Activated CD4-positive, alpha-beta T cell treated with anti-CD3 and anti-CD28 coated beads, Interleukin-2, amount 10 ng/mL, durations not matched to agents 24 days and 14 days (primary cell): ENCODE measurements around the gene OR6C76. TPM values are rescaled to one million over a fixed set of nuclear protein-coding genes. Genes with fewer than 3 reads are reported as not detected.
"Not testable (repeated sequence)": the region's sequence is repeated elsewhere in the genome, so short reads cannot be mapped to it uniquely, and the experiment has no call there.

Source experiments
- DNase-seq: peaks from one replicate; pipeline ENCODE4 v3.0.0; 2022
- H3K27ac Mint-ChIP-seq: one replicate; pipeline ENCODE4 v1.8.0; 2022; ENCODE audit warnings: mild to moderate bottlenecking, mixed read lengths
- H3K27me3 Mint-ChIP-seq: one replicate; pipeline ENCODE4 v1.8.0; 2022; ENCODE audit warnings: mixed read lengths
- H3K36me3 Mint-ChIP-seq: one replicate; pipeline ENCODE4 v1.8.0; 2022; ENCODE audit warnings: low read depth, mild to moderate bottlenecking, mixed read lengths
- H3K4me1 Mint-ChIP-seq: one replicate; pipeline ENCODE4 v1.8.0; 2021; ENCODE audit warnings: mixed read lengths
- H3K4me3 Mint-ChIP-seq: one replicate; pipeline ENCODE4 v1.8.0; 2022; ENCODE audit warnings: mild to moderate bottlenecking, moderate library complexity, mixed read lengths
- H3K9me3 Mint-ChIP-seq: one replicate; pipeline ENCODE4 v1.8.0; 2021; ENCODE audit warnings: mixed read lengths
- intact Hi-C: fragments of 100-400 bp; cut with micrococcal nuclease; formaldehyde crosslinking; loops from one replicate; pipeline ENCODE4 v1.15.1; 2023
- total RNA-seq: library from RNA; stranded (reverse); gene quantifications from 2 replicates; pipeline ENCODE4 v1.2.3, GENCODE V29; 2022

Gene OR6C76
- not detected in 2 replicates for total RNA-seq

DNA sequence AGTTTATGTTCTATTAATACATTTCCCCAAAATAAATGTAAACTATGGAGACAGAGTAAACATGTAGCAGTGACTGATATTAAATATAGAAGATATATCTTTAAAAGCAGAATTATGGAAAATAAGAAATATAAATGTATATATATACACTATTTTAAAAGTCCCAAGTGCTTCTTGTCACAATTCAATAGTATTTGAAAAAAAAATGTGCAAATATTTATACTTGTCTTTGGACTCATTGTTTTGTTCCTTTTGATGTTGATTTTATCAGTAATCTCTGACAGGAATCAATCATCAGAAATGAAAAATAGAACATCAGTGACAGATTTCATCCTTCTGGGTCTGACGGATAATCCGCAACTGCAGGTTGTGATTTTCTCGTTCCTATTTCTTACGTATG lies at the start of gene OR6C76:
Gene OR6C76 (plus strand): TSS at position 301 of the 400 bp plus-strand sequence. CDS start 0 bp downstream, at position 301.
- Mint-ChIP-seq H3K4me3 (no peak within 1 kb of the TSS), H3K27ac (no peak within 1 kb of the TSS), H3K9me3 (no peaks in the 10 kb centered on the region), H3K36me3 (no peaks in the 10 kb centered on the region), H3K27me3 (peaks cover 6% of the 10 kb centered on the region), H3K4me1 (no peaks in the 10 kb centered on the region)
- intact Hi-C loops = no loop called here
- no peak for DNase-seq

DNA sequence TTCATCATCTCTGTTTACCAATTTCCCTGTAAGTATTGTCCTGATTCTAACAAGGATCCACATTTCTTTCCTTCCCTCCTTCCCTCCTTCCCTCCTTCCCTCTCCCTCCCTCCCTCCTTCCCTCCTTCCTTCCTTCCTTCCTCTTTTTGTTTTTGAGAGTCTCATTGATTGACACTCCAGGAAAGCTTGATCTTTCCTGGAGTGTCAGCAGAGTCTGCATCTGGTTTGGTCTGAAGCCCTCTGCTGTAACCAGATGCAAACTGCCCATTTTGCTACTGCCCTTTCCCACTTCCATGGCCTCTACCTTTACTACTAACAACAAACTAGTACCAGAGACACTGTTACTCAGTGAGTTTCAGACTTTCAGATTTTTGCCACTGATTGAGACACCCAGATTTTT lies 40.2 kb upstream of the OR6C76 start:
- no peaks in the 10 kb centered on the region for H3K9me3 Mint-ChIP-seq
- H3K36me3 Mint-ChIP-seq = no peaks in the 10 kb centered on the region
- no peak for DNase-seq
- no peak overlapping the region for H3K27ac Mint-ChIP-seq
- H3K4me3 Mint-ChIP-seq = no peak overlapping the region
- H3K27me3 Mint-ChIP-seq = peaks cover 3% of the 10 kb centered on the region
- H3K4me1 Mint-ChIP-seq = no peaks in the 10 kb centered on the region
- intact Hi-C loops = no loop called here

DNA sequence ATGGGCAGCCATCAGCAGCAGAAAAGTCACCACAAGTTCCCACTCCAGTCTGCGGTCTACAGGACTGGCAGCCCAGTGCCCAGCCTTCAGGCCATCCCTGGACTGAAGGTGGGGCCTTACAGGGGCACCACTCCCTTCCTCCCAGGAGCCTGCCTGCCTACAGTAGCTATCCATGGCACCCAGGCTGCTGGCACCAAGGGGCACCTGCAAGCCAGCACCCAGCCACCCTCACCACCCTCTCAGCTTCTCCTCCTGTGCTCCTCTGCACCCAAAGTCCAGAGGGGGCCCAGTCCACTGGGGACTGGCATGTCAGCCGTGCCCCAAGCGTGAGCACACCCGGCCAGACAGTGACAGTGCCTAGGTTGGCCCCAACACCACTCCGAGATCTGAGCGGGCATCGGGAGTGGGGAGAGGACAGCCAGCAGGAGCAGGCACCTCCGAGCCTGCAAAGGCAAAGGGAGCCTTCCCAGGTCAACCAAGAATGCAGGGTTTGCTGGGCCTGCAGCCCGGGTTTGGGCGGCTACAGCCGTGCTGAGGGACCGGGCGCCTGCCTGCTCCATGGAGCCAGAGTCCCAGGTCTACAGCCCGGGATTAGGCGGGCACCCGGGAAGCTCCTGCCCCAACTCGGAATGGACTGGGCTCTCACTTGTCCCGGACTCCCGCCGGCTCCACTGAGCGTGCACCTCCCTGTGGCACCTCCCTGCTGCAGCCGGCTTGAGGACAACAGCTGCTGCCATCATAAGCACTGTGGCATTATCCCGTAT lies 33.8 kb upstream of the OR6C76 start:
- intact Hi-C loops = no loop called here
- Mint-ChIP-seq H3K27ac (no peak overlapping the region), H3K4me1 (no peaks in the 10 kb centered on the region), H3K27me3 (peaks cover 4% of the 10 kb centered on the region), H3K36me3 (no peaks in the 10 kb centered on the region), H3K9me3 (no peaks in the 10 kb centered on the region), H3K4me3 (no peak overlapping the region)
- DNase-seq = no peak

DNA sequence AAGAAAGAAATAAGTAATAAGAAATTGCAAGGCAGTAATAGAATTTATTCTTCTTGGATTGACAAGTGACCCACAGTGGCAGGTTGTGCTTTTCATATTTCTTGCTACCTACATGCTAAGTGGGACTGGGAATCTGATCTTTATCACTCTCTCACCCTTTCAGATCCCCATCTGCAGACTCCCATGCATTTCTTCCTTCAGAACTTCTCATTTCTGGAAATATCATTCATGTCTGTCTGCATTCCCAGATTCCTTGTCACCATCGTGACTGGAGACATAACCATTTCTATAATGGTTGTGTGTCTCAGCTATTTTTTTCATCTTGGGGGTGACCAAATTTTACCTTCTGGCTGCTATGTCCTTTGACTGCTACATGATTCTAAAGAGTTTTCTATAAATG lies 29.7 kb upstream of the OR6C76 start:
- H3K9me3 Mint-ChIP-seq = no peaks in the 10 kb centered on the region
- no peak for DNase-seq
- peaks cover 8% of the 10 kb centered on the region for H3K27me3 Mint-ChIP-seq
- intact Hi-C loops = no loop called here
- no peak overlapping the region for H3K27ac Mint-ChIP-seq
- no peaks in the 10 kb centered on the region for H3K36me3 Mint-ChIP-seq
- no peaks in the 10 kb centered on the region for H3K4me1 Mint-ChIP-seq
- no peak overlapping the region for H3K4me3 Mint-ChIP-seq

DNA sequence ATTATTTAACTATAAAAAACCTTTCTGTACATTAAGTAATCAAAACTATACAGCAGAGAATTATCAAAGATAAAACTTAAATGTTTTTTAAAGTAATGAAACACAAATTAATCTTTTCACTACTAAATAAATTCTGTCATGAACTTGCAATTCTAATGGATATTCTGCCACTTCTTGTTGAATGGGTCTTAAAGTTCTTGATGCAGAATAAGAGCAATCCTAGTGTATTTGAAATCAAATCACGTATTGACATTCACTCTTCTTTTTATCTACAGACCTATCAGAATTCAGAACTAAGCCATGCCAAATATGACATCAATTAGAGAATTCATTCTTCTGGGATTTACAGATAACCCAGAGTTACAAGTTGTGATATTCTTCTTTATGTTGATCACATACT lies 25.8 kb upstream of the OR6C76 start, which contains the start of gene OR6C65:
Gene OR6C65 (plus strand): TSS at position 301 of the 400 bp plus-strand sequence. CDS start 0 bp downstream, at position 301.
- intact Hi-C loops = no loop called here
- H3K9me3 Mint-ChIP-seq = no peaks in the 10 kb centered on the region
- DNase-seq = no peak
- H3K4me3 Mint-ChIP-seq = no peak within 1 kb of the TSS
- no peaks in the 10 kb centered on the region for H3K4me1 Mint-ChIP-seq
- H3K27me3 Mint-ChIP-seq = peaks cover 13% of the 10 kb centered on the region
- no peak within 1 kb of the TSS for H3K27ac Mint-ChIP-seq
- H3K36me3 Mint-ChIP-seq = no peaks in the 10 kb centered on the region

DNA sequence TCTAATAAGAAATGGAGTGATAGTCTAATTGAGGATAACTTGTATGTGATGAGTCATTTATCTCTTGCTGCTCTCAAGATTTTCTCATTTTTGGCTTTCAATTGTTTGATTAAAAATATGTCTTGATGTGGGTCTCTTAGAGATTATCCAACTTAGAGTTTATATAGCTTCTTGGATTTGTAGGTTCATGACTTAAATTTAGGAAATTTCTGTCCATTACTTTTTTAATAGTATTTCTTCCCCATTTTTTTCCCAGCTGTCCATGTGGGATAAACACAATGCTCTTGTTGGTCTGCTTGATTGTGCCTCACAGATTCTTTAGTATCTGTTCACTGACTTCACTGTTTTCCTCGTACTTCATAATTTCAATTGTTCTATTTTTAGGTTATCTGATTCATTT lies 18.2 kb upstream of the OR6C76 start:
- Mint-ChIP-seq H3K36me3 (no peaks in the 10 kb centered on the region), H3K9me3 (no peaks in the 10 kb centered on the region), H3K4me3 (no peak overlapping the region), H3K4me1 (no peaks in the 10 kb centered on the region), H3K27ac (no peak overlapping the region), H3K27me3 (peaks cover 16% of the 10 kb centered on the region)
- intact Hi-C loops = no loop called here
- DNase-seq = no peak

DNA sequence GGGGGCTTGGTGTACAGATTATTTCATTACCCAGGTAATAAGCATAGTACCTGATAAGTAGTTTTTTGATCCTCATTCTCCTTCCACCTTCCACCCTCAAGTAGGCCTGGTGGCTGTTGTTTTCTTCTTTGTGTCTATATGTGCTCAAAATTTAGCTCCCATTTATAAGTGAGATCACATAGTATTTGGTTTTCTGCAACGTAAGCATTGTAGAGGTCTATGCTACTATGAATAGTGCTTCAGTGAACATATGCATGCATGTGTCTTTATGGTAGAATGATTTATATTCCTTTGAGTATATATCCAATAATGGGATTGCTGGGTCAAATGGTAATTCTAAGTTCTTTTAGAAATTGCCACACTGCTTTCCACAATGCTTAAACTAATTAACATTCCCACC lies 16.9 kb upstream of the OR6C76 start:
- H3K4me3 Mint-ChIP-seq, H3K27ac Mint-ChIP-seq, H3K36me3 Mint-ChIP-seq, intact Hi-C loops, H3K9me3 Mint-ChIP-seq, DNase-seq, H3K4me1 Mint-ChIP-seq: not testable (repeated sequence)
- H3K27me3 Mint-ChIP-seq = peaks cover 14% of the 10 kb centered on the region

DNA sequence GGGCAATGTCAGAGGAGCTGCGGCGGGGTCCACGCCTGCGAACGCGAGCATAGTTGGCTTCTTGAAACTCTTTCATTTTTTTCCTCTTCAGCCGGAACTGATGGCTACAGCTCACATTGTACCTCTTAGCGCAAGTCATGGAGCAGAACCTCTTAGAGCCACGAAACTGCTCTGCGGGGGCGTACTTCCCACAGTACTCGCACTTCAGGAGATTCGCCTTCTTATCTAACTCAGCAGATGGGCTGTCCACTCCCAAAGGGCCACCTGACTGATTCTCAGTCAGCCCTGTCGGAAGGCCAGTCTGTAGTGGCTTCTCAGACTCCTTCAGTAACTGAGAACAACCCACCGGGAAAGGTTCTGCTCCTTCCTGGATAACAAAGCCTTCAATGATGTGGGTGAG lies 13.9 kb upstream of the OR6C76 start:
- H3K4me3 Mint-ChIP-seq, DNase-seq, intact Hi-C loops, H3K9me3 Mint-ChIP-seq, H3K4me1 Mint-ChIP-seq, H3K27ac Mint-ChIP-seq, H3K36me3 Mint-ChIP-seq: not testable (repeated sequence)
- H3K27me3 Mint-ChIP-seq = peaks cover 30% of the 10 kb centered on the region

DNA sequence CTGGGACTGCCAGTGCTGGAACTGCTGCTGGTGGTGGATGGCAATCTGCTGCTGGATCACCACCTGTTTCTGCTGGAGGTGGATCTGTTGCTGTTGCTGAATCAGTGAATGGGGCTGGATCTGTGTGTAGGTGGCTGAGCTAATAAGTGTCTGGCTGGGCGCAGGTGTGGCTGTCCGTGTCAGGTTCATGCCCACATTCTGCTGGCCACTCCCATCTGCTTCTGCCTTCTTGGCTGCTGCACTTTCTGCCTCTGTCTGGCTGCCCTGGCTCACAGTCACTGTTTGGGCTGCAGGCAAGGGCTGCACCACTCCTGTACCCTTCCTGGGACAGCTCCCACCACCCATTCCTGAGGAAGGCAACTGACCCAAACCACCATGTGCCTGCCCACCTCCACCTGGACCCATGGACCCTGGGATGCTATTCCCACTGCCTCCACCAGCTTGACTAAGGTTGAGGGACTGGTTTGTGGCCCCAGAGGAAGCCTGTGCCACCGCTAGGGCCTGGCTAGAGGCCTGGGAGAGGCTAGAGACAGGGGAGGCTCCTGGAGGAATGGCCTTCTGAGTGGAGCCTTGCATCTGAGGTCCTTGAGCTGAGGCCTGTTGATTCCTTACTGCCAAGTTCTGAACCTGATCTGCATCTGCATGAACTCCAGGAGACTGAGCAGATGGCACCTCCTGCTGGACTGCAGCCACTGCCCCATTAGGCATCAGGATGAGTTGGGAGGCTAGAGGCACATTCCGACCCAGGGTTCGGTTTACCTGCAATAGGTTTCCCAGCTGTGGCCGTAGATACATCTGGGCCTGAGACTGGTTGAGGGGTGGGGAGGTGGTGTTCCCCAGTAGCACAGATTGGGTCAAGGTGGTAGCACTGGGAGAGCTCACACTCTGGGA lies 12.3 kb upstream of the OR6C76 start:
- peaks cover 34% of the 10 kb centered on the region for H3K27me3 Mint-ChIP-seq
- H3K9me3 Mint-ChIP-seq, H3K4me1 Mint-ChIP-seq, H3K36me3 Mint-ChIP-seq, intact Hi-C loops, H3K27ac Mint-ChIP-seq, DNase-seq, H3K4me3 Mint-ChIP-seq: not testable (repeated sequence)

DNA sequence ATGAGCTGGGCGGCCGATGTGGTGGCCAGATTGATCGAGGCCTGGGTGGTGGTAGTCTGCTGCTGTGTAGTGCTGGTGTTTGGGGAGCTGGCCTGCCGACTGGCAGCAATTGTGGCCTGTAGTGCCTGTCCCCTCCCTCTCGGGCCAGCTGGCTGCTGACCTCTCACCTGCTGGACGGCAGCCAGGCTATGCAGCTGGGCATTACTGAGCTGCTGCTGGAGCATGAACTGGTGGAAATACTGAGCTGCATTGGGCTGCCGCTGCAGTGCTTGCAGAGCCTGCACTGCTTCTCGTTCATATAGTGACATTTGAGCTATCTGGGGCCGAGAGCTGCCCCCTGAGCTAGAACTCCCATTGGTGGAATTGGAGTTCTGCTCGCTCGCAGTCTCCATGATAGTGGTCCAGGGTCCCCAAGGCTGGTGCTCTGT lies 11.6 kb upstream of the OR6C76 start:
- not testable (repeated sequence) for H3K9me3 Mint-ChIP-seq, H3K4me1 Mint-ChIP-seq

DNA sequence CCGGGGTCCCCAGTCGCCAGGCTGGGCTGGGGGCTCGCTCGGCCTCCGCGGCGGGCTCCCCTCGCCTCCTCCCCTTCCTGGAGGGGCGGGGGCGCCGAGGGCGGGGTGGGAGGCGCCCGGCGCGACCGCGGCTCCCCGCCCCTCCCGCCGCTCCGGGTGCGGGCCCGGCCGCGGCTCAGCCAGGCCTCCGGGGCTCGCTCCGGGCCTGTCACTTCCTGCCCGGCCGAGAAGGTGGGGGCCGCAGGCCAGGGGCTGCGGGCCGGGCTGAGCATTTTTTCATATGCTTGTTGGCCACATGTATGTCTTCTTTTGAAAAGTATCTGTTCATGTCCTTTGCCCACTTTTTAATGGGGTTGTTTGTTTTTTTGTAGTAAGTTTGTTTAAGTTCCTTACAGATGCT lies 11.2 kb upstream of the OR6C76 start:
- H3K27ac Mint-ChIP-seq, DNase-seq, H3K36me3 Mint-ChIP-seq, H3K9me3 Mint-ChIP-seq, intact Hi-C loops, H3K4me3 Mint-ChIP-seq, H3K4me1 Mint-ChIP-seq: not testable (repeated sequence)
- H3K27me3 Mint-ChIP-seq = peaks cover 38% of the 10 kb centered on the region

More for the DNA sequence above, 11.6 kb upstream of the OR6C76 start:
- H3K27ac Mint-ChIP-seq, intact Hi-C loops, H3K4me3 Mint-ChIP-seq, DNase-seq, H3K36me3 Mint-ChIP-seq: not testable (repeated sequence)
- H3K27me3 Mint-ChIP-seq = peaks cover 38% of the 10 kb centered on the region

DNA sequence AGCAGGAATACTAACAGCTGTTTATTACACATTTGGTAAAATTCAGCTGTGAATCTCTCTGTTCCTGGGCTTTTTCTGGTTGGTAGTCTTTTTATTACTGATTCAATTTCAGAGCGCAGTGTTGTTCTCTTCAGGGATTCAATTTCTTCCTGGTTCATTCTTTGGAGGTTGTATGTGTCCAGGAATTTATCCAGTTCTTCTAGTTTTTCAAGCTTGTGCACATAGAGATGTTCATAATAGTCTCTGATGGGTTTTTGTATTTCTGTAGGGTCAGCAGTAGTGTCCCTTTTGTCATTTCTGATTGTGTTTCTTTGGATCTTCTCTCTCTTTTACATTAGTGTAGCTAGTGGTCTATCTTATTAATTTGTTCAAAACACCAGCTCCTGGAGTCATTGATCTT lies 9.1 kb upstream of the OR6C76 start:
- H3K27ac Mint-ChIP-seq = no peak overlapping the region
- no peaks in the 10 kb centered on the region for H3K9me3 Mint-ChIP-seq
- peaks cover 38% of the 10 kb centered on the region for H3K27me3 Mint-ChIP-seq
- H3K4me3 Mint-ChIP-seq = no peak overlapping the region
- DNase-seq = no peak
- no peaks in the 10 kb centered on the region for H3K36me3 Mint-ChIP-seq
- intact Hi-C loops = no loop called here
- H3K4me1 Mint-ChIP-seq = no peaks in the 10 kb centered on the region

DNA sequence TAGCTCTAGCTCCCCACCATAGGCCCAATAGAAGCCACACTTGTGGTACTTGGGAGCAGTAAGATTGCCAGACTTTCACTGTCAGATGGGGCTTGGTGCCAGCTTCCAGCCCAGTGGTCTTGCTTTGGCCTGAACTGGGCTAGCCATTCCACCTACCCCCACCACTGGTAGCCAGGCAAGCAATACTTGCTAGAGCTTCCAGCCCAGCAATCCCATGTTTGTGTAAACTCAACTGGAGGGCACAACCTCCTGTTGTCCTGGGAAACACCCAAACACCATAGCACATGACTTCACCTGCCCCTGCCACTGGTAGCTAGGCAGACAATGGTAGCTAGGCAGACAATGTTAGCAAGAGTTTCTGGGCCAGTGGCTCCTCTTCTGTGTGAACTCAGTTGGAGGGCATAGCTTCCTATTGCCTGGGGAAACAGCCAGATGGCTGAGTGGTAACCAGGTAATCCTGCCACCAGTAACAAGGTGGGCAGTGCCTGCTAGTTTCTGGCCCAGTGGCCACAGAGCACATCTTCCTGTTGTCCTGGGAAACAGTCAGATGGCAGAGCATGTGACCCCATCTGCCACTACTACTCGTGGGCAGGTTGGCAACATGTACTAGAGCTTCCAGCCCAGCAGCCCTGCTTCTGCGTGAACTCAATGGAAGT lies 5.6 kb upstream of the OR6C76 start:
- intact Hi-C loops = no loop called here
- Mint-ChIP-seq H3K36me3 (no peaks in the 10 kb centered on the region), H3K9me3 (no peaks in the 10 kb centered on the region), H3K27me3 (peaks cover 32% of the 10 kb centered on the region), H3K4me1 (no peaks in the 10 kb centered on the region), H3K27ac (no peak overlapping the region), H3K4me3 (no peak overlapping the region)
- no peak for DNase-seq
